H9 (cell line): ENCODE measurements around the gene GABRD. TPM values are rescaled to one million over a fixed set of nuclear protein-coding genes. Genes with fewer than 3 reads are reported as not detected.

Experiments used
- DNase-seq: peaks from one replicate; pipeline ENCODE4 v3.0.0-alpha.2; 2017
- H2AFZ ChIP-seq: one replicate; pipeline ENCODE4 v1.6.1; 2013; ENCODE audit warnings: mild to moderate bottlenecking, low read length, control low read depth, moderate library complexity
- H2AK5ac ChIP-seq: 2 replicates; pipeline ENCODE4 v1.6.1; 2013; ENCODE audit warnings: low read length, control low read depth, mixed read lengths; ENCODE audit not compliant: insufficient read length
- H2BK120ac ChIP-seq: one replicate; pipeline ENCODE4 v1.6.1; 2013; ENCODE audit warnings: low read depth, mild to moderate bottlenecking, low read length, control low read depth, inconsistent platforms; ENCODE audit not compliant: poor library complexity, severe bottlenecking
- H2BK12ac ChIP-seq: 2 replicates; pipeline ENCODE4 v1.6.1; 2013; ENCODE audit warnings: low read length, control low read depth, mixed read lengths, low read depth; ENCODE audit not compliant: insufficient read length
- H2BK15ac ChIP-seq: 2 replicates; pipeline ENCODE4 v1.6.1; 2013; ENCODE audit warnings: low read depth, low read length, control low read depth
- H2BK20ac ChIP-seq: one replicate; pipeline ENCODE4 v1.6.1; 2013; ENCODE audit warnings: low read depth, mild to moderate bottlenecking, low read length, control low read depth, inconsistent platforms; ENCODE audit not compliant: poor library complexity, severe bottlenecking
- H2BK5ac ChIP-seq: 2 replicates; pipeline ENCODE4 v1.6.1; 2013; ENCODE audit warnings: low read length, control low read depth, mixed read lengths; ENCODE audit not compliant: insufficient read length
- H3K14ac ChIP-seq: 2 replicates; pipeline ENCODE4 v1.6.1; 2013; ENCODE audit warnings: low read length, control low read depth; ENCODE audit not compliant: insufficient read depth
- H3K18ac ChIP-seq: 2 replicates; pipeline ENCODE4 v1.6.1; 2013; ENCODE audit warnings: low read depth, mild to moderate bottlenecking, mixed read lengths, low read length, control low read depth; ENCODE audit not compliant: insufficient read length
- H3K23ac ChIP-seq: 2 replicates; pipeline ENCODE4 v1.6.1; 2013; ENCODE audit warnings: low read length, control low read depth, mixed read lengths, low read depth; ENCODE audit not compliant: insufficient read length
- H3K23me2 ChIP-seq: 2 replicates; pipeline ENCODE4 v1.6.1; 2013; ENCODE audit warnings: low read depth, mild to moderate bottlenecking, mixed read lengths, low read length, control low read depth; ENCODE audit not compliant: insufficient read length, poor library complexity, severe bottlenecking
- H3K27ac ChIP-seq: 2 replicates; pipeline ENCODE4 v1.5.1; 2013; ENCODE audit warnings: low read length, control low read depth, mixed read lengths, low read depth; ENCODE audit not compliant: insufficient read length
- H3K27me3 ChIP-seq: 2 replicates; pipeline ENCODE4 v1.6.1; 2013; ENCODE audit warnings: low read length, control low read depth, inconsistent platforms; ENCODE audit not compliant: insufficient read depth
- H3K4ac ChIP-seq: 2 replicates; pipeline ENCODE4 v1.6.1; 2013; ENCODE audit warnings: low read depth, mild to moderate bottlenecking, control low read depth, inconsistent platforms, low read length, moderate library complexity
- H3K4me1 ChIP-seq: 2 replicates; pipeline ENCODE4 v1.6.1; 2013; ENCODE audit warnings: low read length, control low read depth, inconsistent platforms; ENCODE audit not compliant: insufficient read depth
- H3K4me2 ChIP-seq: 2 replicates; pipeline ENCODE4 v1.6.1; 2013; ENCODE audit warnings: low read length, control low read depth, mixed read lengths; ENCODE audit not compliant: insufficient read length, insufficient read depth
- H3K56ac ChIP-seq: 2 replicates; pipeline ENCODE4 v1.6.1; 2013; ENCODE audit warnings: low read depth, mild to moderate bottlenecking, mixed read lengths, low read length, control low read depth; ENCODE audit not compliant: insufficient read length
- H3K79me1 ChIP-seq: 2 replicates; pipeline ENCODE4 v1.6.1; 2013; ENCODE audit warnings: low read depth, mild to moderate bottlenecking, moderate library complexity, low read length, control low read depth, inconsistent platforms; ENCODE audit not compliant: insufficient read depth, poor library complexity, severe bottlenecking
- H3K79me2 ChIP-seq: 2 replicates; pipeline ENCODE4 v1.6.1; 2013; ENCODE audit warnings: low read length, control low read depth, inconsistent platforms; ENCODE audit not compliant: insufficient read depth
- H3K9ac ChIP-seq: 2 replicates; pipeline ENCODE4 v1.6.1; 2013; ENCODE audit warnings: low read length, control low read depth, mixed read lengths; ENCODE audit not compliant: insufficient read length; ENCODE audit errors: extremely low read depth
- H3K9me3 ChIP-seq: one replicate; pipeline ENCODE4 v1.6.1; 2013; ENCODE audit warnings: low read depth, low read length, inconsistent platforms; ENCODE audit not compliant: control insufficient read depth
- H3T11ph ChIP-seq: one replicate; pipeline ENCODE4 v1.6.1; 2013; ENCODE audit warnings: mild to moderate bottlenecking, low read length, control low read depth, inconsistent platforms
- H4K20me1 ChIP-seq: one replicate; pipeline ENCODE4 v1.6.1; 2013; ENCODE audit not compliant: control insufficient read depth, insufficient read length, insufficient read depth
- H4K5ac ChIP-seq: 2 replicates; pipeline ENCODE4 v1.6.1; 2013; ENCODE audit warnings: low read depth, mild to moderate bottlenecking, mixed read lengths, low read length, control low read depth; ENCODE audit not compliant: insufficient read length
- H4K8ac ChIP-seq: replicated peaks from 2 replicates; pipeline ENCODE4 v1.6.1; 2013; ENCODE audit warnings: low read length, control low read depth, mixed read lengths, low read depth; ENCODE audit not compliant: insufficient read length
- H4K91ac ChIP-seq: 2 replicates; pipeline ENCODE4 v1.6.1; 2013; ENCODE audit warnings: low read depth, mild to moderate bottlenecking, moderate library complexity, mixed read lengths, low read length, control low read depth; ENCODE audit not compliant: insufficient read length
- H3K27ac Mint-ChIP-seq, 3 experiments: 2 replicates in 2 of 3; 3 replicates in 1 of 3; pipeline ENCODE4 v1.8.0; 2020 to 2021; ENCODE audit warnings: mixed read lengths in 3 of 3, mild to moderate bottlenecking in 1 of 3, moderate library complexity in 1 of 3
- H3K27me3 Mint-ChIP-seq: 2 replicates; pipeline ENCODE4 v1.8.0; 2021; ENCODE audit warnings: low read depth, mild to moderate bottlenecking, moderate library complexity, mixed read lengths
- H3K36me3 Mint-ChIP-seq, 3 experiments: 2 replicates in 2 of 3; 3 replicates in 1 of 3; pipeline ENCODE4 v1.8.0; 2020 to 2021; ENCODE audit warnings: low read depth in 3 of 3, mixed read lengths in 3 of 3; ENCODE audit not compliant: insufficient read depth in 1 of 3
- H3K4me1 Mint-ChIP-seq, 2 experiments: 2 replicates each; pipeline ENCODE4 v1.8.0; 2020; ENCODE audit warnings: mixed read lengths in 2 of 2
- H3K4me3 Mint-ChIP-seq, 2 experiments: 2 replicates in 1 of 2; 3 replicates in 1 of 2; pipeline ENCODE4 v1.8.0; 2020 to 2021; ENCODE audit warnings: mild to moderate bottlenecking in 2 of 2, mixed read lengths in 2 of 2, moderate library complexity in 1 of 2
- H3K9me3 Mint-ChIP-seq, 2 experiments: 2 replicates in 1 of 2; 3 replicates in 1 of 2; pipeline ENCODE4 v1.8.0; 2020; ENCODE audit warnings: mild to moderate bottlenecking in 2 of 2, mixed read lengths in 2 of 2, moderate library complexity in 1 of 2
- WGBS: extraction: QIAGEN DNeasy Blood & Tissue Kit; methylation state at CpG from one replicate; pipeline ENCODE4 v1.1.7; 2013; ENCODE audit warnings: missing lambda C conversion rate, low lambda C conversion rate, mixed read lengths; ENCODE audit not compliant: insufficient read length; ENCODE audit errors: extremely low coverage; 5-methylcytosine and 5-hydroxymethylcytosine counted together
- total RNA-seq: library from RNA; stranded (reverse); gene quantifications from 2 replicates; pipeline ENCODE4 v1.2.1, GENCODE V29; 2021
- TF ChIP-seq, protein P1 (sequence below): fragments of 200-600 bp; sonication (generic); conservative IDR thresholded peaks from 3 replicates; pipeline ENCODE4 v1.8.0; 2021; ENCODE audit warnings: antibody characterized with exemption, mild to moderate bottlenecking

The GABRD gene
- total RNA-seq, 1 experiment from 2014 or later: 0.59 TPM

DNA sequence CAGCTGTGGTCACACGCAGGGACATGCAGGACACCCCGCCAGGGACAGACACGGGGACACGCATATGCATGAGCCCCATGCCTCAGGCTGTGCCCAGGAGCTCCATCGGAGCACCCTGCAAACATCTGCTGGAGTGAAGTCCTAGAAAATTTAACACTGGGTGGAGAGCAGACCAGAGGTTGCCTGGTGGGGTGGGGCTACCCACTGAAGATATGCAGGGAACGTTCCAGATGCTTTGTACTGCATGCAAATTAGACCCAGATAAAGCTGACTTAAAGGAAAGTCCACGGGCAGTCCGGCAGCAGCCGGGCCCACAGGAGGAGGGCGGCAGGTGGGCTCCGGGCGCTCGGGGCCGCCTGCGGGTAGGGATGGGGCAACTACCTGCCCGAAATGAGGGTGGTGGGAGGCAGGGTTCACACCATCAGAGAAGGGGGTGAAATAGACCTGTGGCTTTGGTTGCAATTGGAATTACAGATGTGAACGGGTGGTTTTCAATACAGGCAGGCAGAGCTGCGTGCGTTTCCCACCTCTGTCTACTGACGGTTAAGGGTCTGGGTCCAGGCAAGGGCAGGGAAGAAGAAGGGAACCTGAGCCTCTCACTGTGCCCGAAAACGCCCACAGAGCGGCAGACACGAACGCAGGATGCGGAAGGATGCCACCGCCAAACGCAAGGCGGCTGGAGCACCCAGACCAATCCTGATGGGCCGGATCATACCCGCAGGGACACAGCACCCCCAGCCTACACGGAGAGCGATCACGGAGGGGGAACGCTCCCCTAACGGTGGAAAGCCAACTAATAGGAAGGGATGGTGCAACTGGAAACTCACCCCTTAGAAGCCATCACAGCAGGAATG is 36.5 kb upstream of the GABRD start:
- H3K79me2 ChIP-seq: no peaks in the 10 kb centered on the region

More for the DNA sequence above, 36.5 kb upstream of the GABRD start:
- WGBS: no CpG with 5 or more reads among the region's 36 CpGs
- no peaks in the 10 kb centered on the region for H3K4me1 ChIP-seq
- H3K23me2 ChIP-seq: no peaks in the 10 kb centered on the region
- H3K36me3 Mint-ChIP-seq: peaks cover 0 to 11% (median 0%) of the 10 kb centered on the region in 3 experiments; a peak in 2 of 7 replicates
- no peak overlapping the region for H3K9ac ChIP-seq
- no peaks in the 10 kb centered on the region for H3K79me1 ChIP-seq
- H4K5ac ChIP-seq: no peak overlapping the region
- no peaks in the 10 kb centered on the region for H3K9me3 ChIP-seq
- H3K18ac ChIP-seq: no peak overlapping the region
- H4K20me1 ChIP-seq: no peaks in the 10 kb centered on the region
- no peak for DNase-seq
- no peak overlapping the region for H4K91ac ChIP-seq
- no peak overlapping the region for H2AK5ac ChIP-seq
- peaks cover 9 to 16% of the 10 kb centered on the region in 2 experiments for H3K9me3 Mint-ChIP-seq
- no peak overlapping the region for H2BK120ac ChIP-seq
- H3K4me2 ChIP-seq: no peak overlapping the region
- H2BK15ac ChIP-seq: no peak overlapping the region
- H2AFZ ChIP-seq: no peak overlapping the region
- H3K23ac ChIP-seq: no peak overlapping the region
- no peak overlapping the region for H3K27ac ChIP-seq
- H2BK5ac ChIP-seq: no peak overlapping the region
- no peak overlapping the region for H3K14ac ChIP-seq
- H3K4ac ChIP-seq: no peak overlapping the region
- TF ChIP-seq, protein P1, sequence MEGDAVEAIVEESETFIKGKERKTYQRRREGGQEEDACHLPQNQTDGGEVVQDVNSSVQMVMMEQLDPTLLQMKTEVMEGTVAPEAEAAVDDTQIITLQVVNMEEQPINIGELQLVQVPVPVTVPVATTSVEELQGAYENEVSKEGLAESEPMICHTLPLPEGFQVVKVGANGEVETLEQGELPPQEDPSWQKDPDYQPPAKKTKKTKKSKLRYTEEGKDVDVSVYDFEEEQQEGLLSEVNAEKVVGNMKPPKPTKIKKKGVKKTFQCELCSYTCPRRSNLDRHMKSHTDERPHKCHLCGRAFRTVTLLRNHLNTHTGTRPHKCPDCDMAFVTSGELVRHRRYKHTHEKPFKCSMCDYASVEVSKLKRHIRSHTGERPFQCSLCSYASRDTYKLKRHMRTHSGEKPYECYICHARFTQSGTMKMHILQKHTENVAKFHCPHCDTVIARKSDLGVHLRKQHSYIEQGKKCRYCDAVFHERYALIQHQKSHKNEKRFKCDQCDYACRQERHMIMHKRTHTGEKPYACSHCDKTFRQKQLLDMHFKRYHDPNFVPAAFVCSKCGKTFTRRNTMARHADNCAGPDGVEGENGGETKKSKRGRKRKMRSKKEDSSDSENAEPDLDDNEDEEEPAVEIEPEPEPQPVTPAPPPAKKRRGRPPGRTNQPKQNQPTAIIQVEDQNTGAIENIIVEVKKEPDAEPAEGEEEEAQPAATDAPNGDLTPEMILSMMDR: no peak
- no peak overlapping the region for H3K4me3 Mint-ChIP-seq
- H2BK20ac ChIP-seq: no peak overlapping the region
- no peak overlapping the region for H4K8ac ChIP-seq
- H3K27me3 Mint-ChIP-seq: no peaks in the 10 kb centered on the region; the same call in 1 of the 2 replicates
- H3K4me1 Mint-ChIP-seq: no peaks in the 10 kb centered on the region; a peak in 1 of 4 replicates
- H2BK12ac ChIP-seq: no peak overlapping the region
- no peak overlapping the region for H3K56ac ChIP-seq
- 0 out of 7 replicates have a peak overlapping the region, but pooled peaks of 1 of the 3 experiments have one; percentile 55 for H3K27ac Mint-ChIP-seq
- H3K27me3 ChIP-seq: no peaks in the 10 kb centered on the region
- no peak overlapping the region for H3T11ph ChIP-seq
